Breast epithelium (tissue), 4 donors: ENCODE measurements around the gene PARD3B. TPM values are rescaled to one million over a fixed set of nuclear protein-coding genes. Genes with fewer than 3 reads are reported as not detected.

Experiments
- DNase-seq, 2 donors: peaks; one replicate each; pipeline ENCODE4 v3.0.0-alpha.2; 2019; ENCODE audit warnings: low spot score in 2 of 2
- H3K27ac ChIP-seq, 2 donors: fragments of 200-600 bp; sonication (generic) in 1 of 2; one replicate each; pipeline ENCODE4 v1.5.1; 2016 to 2019; ENCODE audit warnings: mild to moderate bottlenecking in 1 of 2
- H3K27me3 ChIP-seq, 2 donors: fragments of 200-600 bp; sonication (generic) in 1 of 2; one replicate each; pipeline versions ENCODE4 v1.5.1 to v1.6.0; 2017 to 2019; ENCODE audit warnings: control low read depth in 1 of 2, mild to moderate bottlenecking in 1 of 2
- H3K36me3 ChIP-seq: fragments of 200-600 bp; one replicate; pipeline ENCODE4 v1.5.1; 2019
- H3K4me1 ChIP-seq, 2 donors: fragments of 200-600 bp; sonication (generic); one replicate each; pipeline ENCODE4 v1.5.1; 2016 to 2019; ENCODE audit warnings: control low read depth in 1 of 2
- H3K4me3 ChIP-seq, 3 donors: fragments of 200-600 bp; sonication (generic); 1 replicate in 2 of 3; 2 replicates in 1 of 3; pipeline ENCODE4 v1.5.1; 2016 to 2019; ENCODE audit warnings: mild to moderate bottlenecking in 3 of 3, moderate library complexity in 2 of 3
- H3K9me3 ChIP-seq, 2 donors: fragments of 200-600 bp; sonication (generic) in 1 of 2; one replicate each; pipeline ENCODE4 v1.5.1; 2016 to 2019; ENCODE audit warnings: control low read depth in 1 of 2
- CTCF ChIP-seq, 3 donors: fragments of 450-650 bp; IDR thresholded peaks; one replicate each; pipeline ENCODE4 v1.5.1; 2016 to 2017; ENCODE audit warnings: antibody characterized with exemption in 3 of 3, mild to moderate bottlenecking in 3 of 3, moderate library complexity in 3 of 3
- POLR2A ChIP-seq: fragments of 450-650 bp; IDR thresholded peaks from one replicate; pipeline ENCODE4 v1.6.1; 2016; ENCODE audit warnings: antibody characterized with exemption, mild to moderate bottlenecking, moderate library complexity
- POLR2AphosphoS5 ChIP-seq, 3 donors: sonication (generic); formaldehyde crosslinking; IDR thresholded peaks; one replicate each; pipeline ENCODE4 v1.6.1; 2017; ENCODE audit warnings: antibody characterized with exemption in 3 of 3
- intact Hi-C: fragments of 100-400 bp; cut with DNase I; formaldehyde crosslinking; loops from one replicate; pipeline ENCODE4 v1.15.1; 2023; ENCODE audit warnings: low total_unique reads
- total RNA-seq, 3 donors: library from RNA; depleted of rRNA; stranded (reverse); fragments of >200 nt; gene quantifications; one replicate each; pipeline ENCODE4 v1.1.0, GENCODE V29; 2016

The PARD3B gene
- total RNA-seq, 3 donors from 2014 or later: 24.6 to 66.2 (median 25.9) TPM

- TF ChIP-seq POLR2AphosphoS5 (IDR thresholded peaks at IDR 0.05) (no peak), CTCF (IDR thresholded peaks at IDR 0.05) (no peak), POLR2A (no peak)
- no peaks in the 10 kb centered on the region for H3K36me3 ChIP-seq
- intact Hi-C loops: no loop called here
- no peaks in the 10 kb centered on the region for H3K27me3 ChIP-seq
- H3K9me3 ChIP-seq: no peaks in the 10 kb centered on the region
- no peak overlapping the region for H3K4me3 ChIP-seq
- H3K4me1 ChIP-seq: no peaks in the 10 kb centered on the region
- H3K27ac ChIP-seq: no peak overlapping the region
- no peak for DNase-seq
Measured at GRCh38 chr2:204901591-204901990, 356.3 kb downstream of the PARD3B start.

- H3K9me3 ChIP-seq: no peaks in the 10 kb centered on the region
- H3K36me3 ChIP-seq: no peaks in the 10 kb centered on the region
- no peak overlapping the region for H3K27ac ChIP-seq
- no peaks in the 10 kb centered on the region for H3K4me1 ChIP-seq
- H3K4me3 ChIP-seq: no peak overlapping the region
- no peak for DNase-seq
- H3K27me3 ChIP-seq: no peaks in the 10 kb centered on the region
- TF ChIP-seq POLR2A: no peak
- TF ChIP-seq CTCF (IDR thresholded peaks at IDR 0.05): no peak
- no peak for TF ChIP-seq POLR2AphosphoS5 (IDR thresholded peaks at IDR 0.05)
- intact Hi-C loops: no loop called here
Measured at GRCh38 chr2:204909791-204910190, 364.5 kb downstream of the PARD3B start.

- no peak overlapping the region for H3K27ac ChIP-seq
- intact Hi-C loops: no loop called here
- H3K36me3 ChIP-seq: no peaks in the 10 kb centered on the region
- H3K4me1 ChIP-seq: no peaks in the 10 kb centered on the region
- H3K27me3 ChIP-seq: no peaks in the 10 kb centered on the region
- TF ChIP-seq POLR2AphosphoS5 (IDR thresholded peaks at IDR 0.05) (no peak), POLR2A (no peak), CTCF (IDR thresholded peaks at IDR 0.05) (no peak)
- H3K9me3 ChIP-seq: no peaks in the 10 kb centered on the region
- no peak for DNase-seq
- H3K4me3 ChIP-seq: no peak overlapping the region
Measured at GRCh38 chr2:204913312-204913711, 368.0 kb downstream of the PARD3B start.

- TF ChIP-seq CTCF (IDR thresholded peaks at IDR 0.05): no peak
- no peak for TF ChIP-seq POLR2A
- no peak for TF ChIP-seq POLR2AphosphoS5 (IDR thresholded peaks at IDR 0.05)
- intact Hi-C loops: no loop called here
- H3K4me1 ChIP-seq: no peaks in the 10 kb centered on the region
Measured at GRCh38 chr2:204913854-204914464, 368.7 kb downstream of the PARD3B start.

GRCh38 chr2:204914708-204915107, 369.4 kb downstream of the PARD3B start:
- Histone ChIP-seq H3K4me1 (no peaks in the 10 kb centered on the region), H3K27me3 (no peaks in the 10 kb centered on the region), H3K27ac (no peak overlapping the region), H3K36me3 (no peaks in the 10 kb centered on the region), H3K4me3 (no peak overlapping the region), H3K9me3 (no peaks in the 10 kb centered on the region)
- DNase-seq: no peak
- TF ChIP-seq POLR2AphosphoS5 (IDR thresholded peaks at IDR 0.05) (no peak), POLR2A (no peak), CTCF (IDR thresholded peaks at IDR 0.05) (no peak)
- intact Hi-C loops: no loop called here

More at GRCh38 chr2:204913854-204914464, 368.7 kb downstream of the PARD3B start:
- Histone ChIP-seq H3K27me3 (no peaks in the 10 kb centered on the region), H3K27ac (no peak overlapping the region), H3K4me3 (no peak overlapping the region), H3K36me3 (no peaks in the 10 kb centered on the region), H3K9me3 (no peaks in the 10 kb centered on the region)
- DNase-seq: no peak
